Neural cell (in vitro differentiated cells): Measurements from ENCODE around the gene DPP6. TPM values are rescaled to one million over a fixed set of nuclear protein-coding genes. Genes with fewer than 3 reads are reported as not detected.

Experiments used
- H2AFZ ChIP-seq: fragments of 200-600, 300-800 bp; sonication (generic), shearing (Covaris generic); 2 replicates; pipeline ENCODE4 v1.6.0; 2014; ENCODE audit warnings: low read depth, mild to moderate bottlenecking, antibody characterized with exemption, low read length, moderate library complexity
- H3F3A ChIP-seq: fragments of 200-600 bp; shearing (Covaris generic); 2 replicates; pipeline ENCODE4 v1.6.1; 2016; ENCODE audit warnings: mild to moderate bottlenecking, moderate library complexity, mixed read lengths, antibody characterized with exemption, low read length; ENCODE audit not compliant: insufficient read depth, poor library complexity, severe bottlenecking
- H3K27ac ChIP-seq: fragments of 200-600, 300-800 bp; sonication (generic), shearing (Covaris generic); 2 replicates; pipeline ENCODE4 v1.5.1; 2014; ENCODE audit warnings: mild to moderate bottlenecking, low read length, moderate library complexity
- H3K27me3 ChIP-seq: fragments of 300-800, 200-600 bp; sonication (generic), shearing (Covaris generic); 2 replicates; pipeline ENCODE4 v1.6.0; 2014; ENCODE audit warnings: mild to moderate bottlenecking, low read depth, low read length, moderate library complexity; ENCODE audit not compliant: insufficient read depth
- H3K36me3 ChIP-seq: fragments of 300-800, 200-600 bp; sonication (generic), shearing (Covaris generic); 2 replicates; pipeline ENCODE4 v1.5.1; 2014; ENCODE audit warnings: mild to moderate bottlenecking, antibody characterized with exemption, low read length, moderate library complexity; ENCODE audit not compliant: insufficient read depth
- H3K4me2 ChIP-seq: fragments of 300-800, 200-600 bp; sonication (generic), shearing (Covaris generic); 2 replicates; pipeline ENCODE4 v1.6.0; 2014; ENCODE audit warnings: mild to moderate bottlenecking, low read length
- H3K4me3 ChIP-seq: fragments of 300-800, 200-600 bp; sonication (generic), shearing (Covaris generic); 2 replicates; pipeline ENCODE4 v1.5.1; 2014; ENCODE audit warnings: mild to moderate bottlenecking, low read length, moderate library complexity
- H3K79me2 ChIP-seq: fragments of 200-600 bp; shearing (Covaris generic); replicated peaks from 2 replicates; pipeline ENCODE4 v1.6.0; 2014; ENCODE audit warnings: mild to moderate bottlenecking, low read length, moderate library complexity; ENCODE audit not compliant: insufficient read depth
- H3K9ac ChIP-seq: fragments of 300-800, 200-600 bp; sonication (generic), shearing (Covaris generic); 2 replicates; pipeline ENCODE4 v1.6.1; 2016; ENCODE audit warnings: mild to moderate bottlenecking, low read length, mixed read lengths
- H3K9me2 ChIP-seq: fragments of 200-600 bp; shearing (Covaris generic); 2 replicates; pipeline ENCODE4 v1.6.1; 2016; ENCODE audit warnings: mild to moderate bottlenecking, low read length, mixed read lengths; ENCODE audit not compliant: insufficient read depth
- H3K9me3 ChIP-seq: fragments of 200-600, 300-800 bp; sonication (generic), shearing (Covaris generic); 2 replicates; pipeline ENCODE4 v1.6.1; 2016; ENCODE audit warnings: mild to moderate bottlenecking, mixed run types, low read length, moderate library complexity, mixed read lengths
- H4K20me1 ChIP-seq: fragments of 200-600 bp; shearing (Covaris generic); 2 replicates; pipeline ENCODE4 v1.6.1; 2016; ENCODE audit warnings: mild to moderate bottlenecking, mixed run types; ENCODE audit not compliant: insufficient read depth
- CTCF ChIP-seq: fragments of 450-650 bp; IDR thresholded peaks from 2 replicates; pipeline ENCODE4 v1.5.1; 2014; ENCODE audit warnings: antibody characterized with exemption, mild to moderate bottlenecking, moderate library complexity; ENCODE audit not compliant: poor library complexity, severe bottlenecking
- EP300 ChIP-seq: fragments of 450-650 bp; conservative IDR thresholded peaks from 2 replicates; pipeline ENCODE4 v1.6.1; 2014; ENCODE audit warnings: antibody characterized with exemption, mild to moderate bottlenecking, moderate library complexity; ENCODE audit not compliant: poor library complexity, severe bottlenecking
- EZH2 ChIP-seq: fragments of 200-600, 300-800 bp; shearing (Covaris generic), sonication (generic); IDR thresholded peaks from 2 replicates; pipeline ENCODE4 v1.6.1; 2014; ENCODE audit warnings: antibody characterized with exemption, low read length, borderline replicate concordance, mild to moderate bottlenecking; ENCODE audit not compliant: insufficient read depth, poor library complexity, severe bottlenecking
- MXI1 ChIP-seq: fragments of 450-650 bp; conservative IDR thresholded peaks from 2 replicates; pipeline ENCODE4 v1.6.1; 2014; ENCODE audit warnings: antibody characterized with exemption, mild to moderate bottlenecking; ENCODE audit not compliant: poor library complexity, severe bottlenecking
- POLR2AphosphoS5 ChIP-seq: IDR thresholded peaks from 2 replicates; pipeline ENCODE4 v1.6.1; 2012
- RAD21 ChIP-seq: fragments of 450-650 bp; conservative IDR thresholded peaks from 2 replicates; pipeline ENCODE4 v1.6.1; 2014; ENCODE audit warnings: antibody characterized with exemption, mild to moderate bottlenecking, moderate library complexity
- REST ChIP-seq: IDR thresholded peaks from 2 replicates; pipeline ENCODE4 v1.6.1; 2012; ENCODE audit warnings: borderline replicate concordance
- SMC3 ChIP-seq: fragments of 450-650 bp; conservative IDR thresholded peaks from 2 replicates; pipeline ENCODE4 v1.6.1; 2014; ENCODE audit warnings: antibody characterized with exemption, mild to moderate bottlenecking, moderate library complexity; ENCODE audit not compliant: poor library complexity
- TAF1 ChIP-seq: IDR thresholded peaks from 2 replicates; pipeline ENCODE4 v1.6.1; 2012; ENCODE audit warnings: low read depth
- polyA plus RNA-seq: library from polyadenylated mRNA; depleted of rRNA; stranded (reverse); fragments of >200 nt; gene quantifications from 2 replicates; pipeline ENCODE4 v1.2.3, GENCODE V29; 2014

The DPP6 gene
- polyA plus RNA-seq, 1 donor from 2014 or later = 20.4 TPM

DNA sequence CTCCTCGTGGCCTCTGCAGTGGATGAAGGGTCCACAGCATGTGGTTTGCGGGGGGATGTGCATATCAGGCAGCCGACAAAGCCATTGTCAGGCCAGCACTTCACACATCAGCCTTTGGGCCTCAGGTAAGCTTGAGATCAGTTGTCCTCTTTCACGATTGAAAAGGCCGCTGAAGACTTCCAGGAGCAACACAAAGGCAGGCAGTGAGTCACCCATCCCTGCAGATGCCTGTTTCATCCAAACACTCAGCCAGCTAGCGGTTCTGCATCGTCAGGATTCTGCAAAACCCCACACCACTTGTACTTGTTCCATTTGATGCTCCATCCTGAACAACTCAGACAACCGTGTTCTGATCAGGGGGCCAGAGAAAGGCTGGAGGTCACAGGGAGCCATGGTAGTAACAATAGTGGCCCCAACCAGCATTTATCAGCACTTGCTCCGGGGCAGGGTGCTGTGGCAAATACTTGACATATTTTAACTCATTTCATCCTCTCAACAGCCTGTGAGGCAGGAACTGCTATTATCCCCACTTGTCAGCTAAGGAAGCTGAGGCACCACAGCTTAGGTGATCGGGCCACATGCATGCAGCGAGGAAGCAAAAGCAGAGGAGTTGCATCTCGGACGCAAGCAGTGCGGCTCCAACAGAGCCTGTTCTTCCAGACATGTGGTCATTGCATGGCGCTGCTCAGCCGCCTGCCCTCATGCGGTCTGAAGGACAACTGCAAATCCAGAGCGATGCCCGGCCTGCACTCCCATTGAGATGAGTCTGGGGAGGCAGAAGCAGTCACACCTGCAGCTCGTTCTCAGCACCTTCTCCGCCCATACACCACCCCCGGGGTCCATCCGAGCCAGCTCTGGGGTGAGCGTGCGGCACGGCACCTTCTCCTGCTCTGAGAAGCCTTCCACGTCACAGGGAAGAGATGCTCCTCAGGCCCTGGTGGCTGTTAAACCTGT is 805.8 kb downstream of the DPP6 start:
- no peaks in the 10 kb centered on the region for H3K27me3 ChIP-seq
- H3K79me2 ChIP-seq = no peaks in the 10 kb centered on the region
- H4K20me1 ChIP-seq = no peaks in the 10 kb centered on the region
- H2AFZ ChIP-seq = no peak overlapping the region
- no peak overlapping the region for H3K9ac ChIP-seq
- H3K9me2 ChIP-seq = no peaks in the 10 kb centered on the region
- no peaks in the 10 kb centered on the region for H3K36me3 ChIP-seq
- TF ChIP-seq SMC3 (no peak), TAF1 (no peak), REST (no peak), MXI1 (no peak), POLR2AphosphoS5 (no peak), RAD21 (no peak), EZH2 (no peak), EP300 (no peak), CTCF (no peak)
- no peaks in the 10 kb centered on the region for H3K9me3 ChIP-seq
- H3K4me3 ChIP-seq = no peak overlapping the region
- H3F3A ChIP-seq = no peaks in the 10 kb centered on the region
- H3K4me2 ChIP-seq = no peak overlapping the region
- no peak overlapping the region for H3K27ac ChIP-seq

GRCh38 chr7:154858836-154859537 is 806.8 kb downstream of the DPP6 start:
- H3K27ac ChIP-seq = no peak overlapping the region
- no peaks in the 10 kb centered on the region for H3F3A ChIP-seq
- no peaks in the 10 kb centered on the region for H3K9me2 ChIP-seq
- H2AFZ ChIP-seq = no peak overlapping the region
- H3K9ac ChIP-seq = no peak overlapping the region
- H3K9me3 ChIP-seq = no peaks in the 10 kb centered on the region
- H3K27me3 ChIP-seq = no peaks in the 10 kb centered on the region
- no peak overlapping the region for H3K4me3 ChIP-seq
- H3K36me3 ChIP-seq = no peaks in the 10 kb centered on the region
- no peak for TF ChIP-seq MXI1
- TF ChIP-seq TAF1 = no peak
- no peak for TF ChIP-seq SMC3
- TF ChIP-seq EZH2 = no peak
- no peaks in the 10 kb centered on the region for H3K79me2 ChIP-seq
- no peak overlapping the region for H3K4me2 ChIP-seq
- no peaks in the 10 kb centered on the region for H4K20me1 ChIP-seq
